ENCODE results near the gene MUC4.

DNA sequence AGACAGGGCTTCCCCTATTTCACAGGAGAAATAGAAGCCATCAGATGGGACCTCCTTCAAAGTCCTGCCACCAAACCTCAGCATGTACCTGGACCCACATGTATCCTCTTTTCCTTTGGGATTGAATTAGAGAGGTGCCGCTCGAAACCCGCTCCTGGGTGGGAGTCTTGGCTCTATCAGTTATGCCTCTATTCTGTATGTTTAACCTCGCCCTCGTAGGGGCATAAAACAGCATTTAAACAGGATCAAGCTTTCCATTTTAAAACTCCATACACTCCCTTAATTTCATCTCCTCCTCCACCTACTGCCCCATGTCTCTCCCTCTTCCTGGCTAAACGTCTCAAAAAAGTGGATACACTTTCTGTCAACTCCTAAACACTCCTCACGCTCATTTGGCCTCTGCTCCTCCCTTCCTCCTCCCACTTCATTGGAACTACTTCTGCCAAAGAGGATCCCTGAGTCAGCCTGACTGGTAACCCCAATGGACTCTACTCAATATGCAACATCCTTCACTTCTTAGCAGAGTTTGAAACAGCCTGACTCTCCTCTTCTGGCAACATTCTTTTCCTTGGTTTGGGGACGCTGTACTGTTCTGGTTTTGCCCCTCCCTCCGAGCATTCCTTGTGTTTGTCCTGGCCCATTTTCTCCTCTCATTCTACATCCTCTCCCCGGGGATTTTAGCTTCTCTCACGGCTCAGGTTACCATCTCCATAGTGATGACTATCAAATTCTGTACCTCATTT, 114.0 kb downstream of the MUC4 start:
- no peak for TF ChIP-seq POLR2AphosphoS5 (IDR thresholded peaks at IDR 0.05; ENCODE audit: low read depth, low read length)
- no peak for TF ChIP-seq POLR2A (IDR thresholded peaks at IDR 0.05; ENCODE audit: low read depth, low read length)

Measured in GM12892 (cell line).